ENCODE data around the gene GBF1. TPM values are rescaled to one million over a fixed set of nuclear protein-coding genes. Genes with fewer than 3 reads are reported as not detected.

GBF1 gene
- total and polyA plus RNA-seq, 2 of the 13 experiments (the other 11 are each of a cell fraction or from before 2014, with no cell fraction given) = 17.1 to 21.9 TPM

DNA sequence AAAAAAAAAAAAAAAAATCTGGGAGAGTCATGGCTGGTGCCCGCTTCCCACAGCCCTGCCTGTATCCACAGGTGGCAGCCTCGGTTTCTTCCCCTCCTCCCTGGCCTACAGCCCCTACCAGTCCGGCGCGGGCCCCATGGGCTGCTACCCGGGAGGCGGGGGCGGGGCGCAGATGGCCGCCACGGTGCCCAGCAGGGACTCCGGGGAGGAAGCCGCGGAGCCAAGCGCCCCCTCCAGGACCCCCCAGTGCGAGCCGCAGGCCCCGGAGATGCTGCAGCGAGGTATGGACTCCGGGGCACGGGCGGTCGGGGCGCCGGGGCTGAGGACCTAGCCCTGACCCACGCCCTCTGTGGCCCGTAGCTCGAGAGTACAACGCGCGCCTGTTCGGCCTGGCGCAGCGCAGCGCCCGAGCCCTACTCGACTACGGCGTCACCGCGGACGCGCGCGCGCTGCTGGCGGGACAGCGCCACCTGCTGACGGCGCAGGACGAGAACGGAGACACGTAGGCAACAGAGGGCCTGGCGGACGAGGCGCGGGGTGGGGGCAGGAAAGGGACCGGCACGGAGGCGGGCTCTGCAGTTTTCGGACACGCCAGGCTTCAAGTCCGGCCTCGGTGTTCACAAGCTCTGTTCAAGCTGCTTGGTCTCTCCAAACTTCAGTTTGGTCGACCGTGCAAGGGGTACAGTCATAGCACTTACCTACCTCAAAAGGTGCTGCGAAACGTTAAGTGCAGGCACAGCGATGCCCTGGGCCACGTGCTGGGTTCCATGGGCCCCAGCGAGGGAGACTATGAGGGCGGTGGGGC, 154.1 kb downstream of the GBF1 start (continued):
- TF ChIP-seq ZNF737 (CRISPR knock-in tag; IDR thresholded peaks at IDR 0.05; ENCODE audit: borderline replicate concordance) (no peak), CCAR2 (optimal IDR thresholded peaks at IDR 0.05; ENCODE audit: low read depth, low read length) (no peak), ZNF776 (CRISPR knock-in tag; IDR thresholded peaks at IDR 0.05) (peak; percentile 99), BCL6 (CRISPR knock-in tag; IDR thresholded peaks at IDR 0.05) (peak; percentile 62), ZNF510 (CRISPR knock-in tag; IDR thresholded peaks at IDR 0.05; ENCODE audit: low read depth) (no peak), ZBTB3 (CRISPR knock-in tag; IDR thresholded peaks at IDR 0.05; ENCODE audit: borderline replicate concordance, low read depth) (no peak), ATF7 (IDR thresholded peaks at IDR 0.05) (no peak), ATF7 (CRISPR knock-in tag; IDR thresholded peaks at IDR 0.05) (no peak), ZNF343 (CRISPR knock-in tag; IDR thresholded peaks at IDR 0.05) (no peak), ARID2 (CRISPR knock-in tag; IDR thresholded peaks at IDR 0.05; ENCODE audit: borderline replicate concordance) (0 out of 2 replicates have a peak, but pooled peaks have one; percentile 50), ZNF296 (CRISPR knock-in tag; conservative IDR thresholded peaks at IDR 0.05) (no peak), ZNF260 (CRISPR knock-in tag; IDR thresholded peaks at IDR 0.05; ENCODE audit: borderline replicate concordance, low read depth) (no peak), ZNF720 (CRISPR knock-in tag; IDR thresholded peaks at IDR 0.05) (no peak)
- TF ChIP-seq, protein P1, sequence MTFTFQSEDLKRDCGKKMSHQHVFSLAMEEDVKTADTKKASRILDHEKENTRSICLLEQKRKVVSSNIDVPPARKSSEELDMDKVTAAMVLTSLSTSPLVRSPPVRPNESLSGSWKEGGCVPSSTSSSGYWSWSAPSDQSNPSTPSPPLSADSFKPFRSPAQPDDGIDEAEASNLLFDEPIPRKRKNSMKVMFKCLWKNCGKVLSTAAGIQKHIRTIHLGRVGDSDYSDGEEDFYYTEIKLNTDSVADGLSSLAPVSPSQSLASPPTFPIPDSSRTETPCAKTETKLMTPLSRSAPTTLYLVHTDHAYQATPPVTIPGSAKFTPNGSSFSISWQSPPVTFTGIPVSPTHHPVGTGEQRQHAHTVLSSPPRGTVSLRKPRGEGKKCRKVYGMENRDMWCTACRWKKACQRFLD (CRISPR knock-in tag; IDR thresholded peaks at IDR 0.05; ENCODE audit: borderline replicate concordance) = no peak
- TF ChIP-seq, protein P2, sequence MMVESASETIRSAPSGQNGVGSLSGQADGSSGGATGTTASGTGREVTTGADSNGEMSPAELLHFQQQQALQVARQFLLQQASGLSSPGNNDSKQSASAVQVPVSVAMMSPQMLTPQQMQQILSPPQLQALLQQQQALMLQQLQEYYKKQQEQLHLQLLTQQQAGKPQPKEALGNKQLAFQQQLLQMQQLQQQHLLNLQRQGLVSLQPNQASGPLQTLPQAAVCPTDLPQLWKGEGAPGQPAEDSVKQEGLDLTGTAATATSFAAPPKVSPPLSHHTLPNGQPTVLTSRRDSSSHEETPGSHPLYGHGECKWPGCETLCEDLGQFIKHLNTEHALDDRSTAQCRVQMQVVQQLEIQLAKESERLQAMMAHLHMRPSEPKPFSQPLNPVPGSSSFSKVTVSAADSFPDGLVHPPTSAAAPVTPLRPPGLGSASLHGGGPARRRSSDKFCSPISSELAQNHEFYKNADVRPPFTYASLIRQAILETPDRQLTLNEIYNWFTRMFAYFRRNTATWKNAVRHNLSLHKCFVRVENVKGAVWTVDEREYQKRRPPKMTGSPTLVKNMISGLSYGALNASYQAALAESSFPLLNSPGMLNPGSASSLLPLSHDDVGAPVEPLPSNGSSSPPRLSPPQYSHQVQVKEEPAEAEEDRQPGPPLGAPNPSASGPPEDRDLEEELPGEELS (CRISPR knock-in tag; IDR thresholded peaks at IDR 0.05) = peak; percentile 52
- TF ChIP-seq, protein P3, sequence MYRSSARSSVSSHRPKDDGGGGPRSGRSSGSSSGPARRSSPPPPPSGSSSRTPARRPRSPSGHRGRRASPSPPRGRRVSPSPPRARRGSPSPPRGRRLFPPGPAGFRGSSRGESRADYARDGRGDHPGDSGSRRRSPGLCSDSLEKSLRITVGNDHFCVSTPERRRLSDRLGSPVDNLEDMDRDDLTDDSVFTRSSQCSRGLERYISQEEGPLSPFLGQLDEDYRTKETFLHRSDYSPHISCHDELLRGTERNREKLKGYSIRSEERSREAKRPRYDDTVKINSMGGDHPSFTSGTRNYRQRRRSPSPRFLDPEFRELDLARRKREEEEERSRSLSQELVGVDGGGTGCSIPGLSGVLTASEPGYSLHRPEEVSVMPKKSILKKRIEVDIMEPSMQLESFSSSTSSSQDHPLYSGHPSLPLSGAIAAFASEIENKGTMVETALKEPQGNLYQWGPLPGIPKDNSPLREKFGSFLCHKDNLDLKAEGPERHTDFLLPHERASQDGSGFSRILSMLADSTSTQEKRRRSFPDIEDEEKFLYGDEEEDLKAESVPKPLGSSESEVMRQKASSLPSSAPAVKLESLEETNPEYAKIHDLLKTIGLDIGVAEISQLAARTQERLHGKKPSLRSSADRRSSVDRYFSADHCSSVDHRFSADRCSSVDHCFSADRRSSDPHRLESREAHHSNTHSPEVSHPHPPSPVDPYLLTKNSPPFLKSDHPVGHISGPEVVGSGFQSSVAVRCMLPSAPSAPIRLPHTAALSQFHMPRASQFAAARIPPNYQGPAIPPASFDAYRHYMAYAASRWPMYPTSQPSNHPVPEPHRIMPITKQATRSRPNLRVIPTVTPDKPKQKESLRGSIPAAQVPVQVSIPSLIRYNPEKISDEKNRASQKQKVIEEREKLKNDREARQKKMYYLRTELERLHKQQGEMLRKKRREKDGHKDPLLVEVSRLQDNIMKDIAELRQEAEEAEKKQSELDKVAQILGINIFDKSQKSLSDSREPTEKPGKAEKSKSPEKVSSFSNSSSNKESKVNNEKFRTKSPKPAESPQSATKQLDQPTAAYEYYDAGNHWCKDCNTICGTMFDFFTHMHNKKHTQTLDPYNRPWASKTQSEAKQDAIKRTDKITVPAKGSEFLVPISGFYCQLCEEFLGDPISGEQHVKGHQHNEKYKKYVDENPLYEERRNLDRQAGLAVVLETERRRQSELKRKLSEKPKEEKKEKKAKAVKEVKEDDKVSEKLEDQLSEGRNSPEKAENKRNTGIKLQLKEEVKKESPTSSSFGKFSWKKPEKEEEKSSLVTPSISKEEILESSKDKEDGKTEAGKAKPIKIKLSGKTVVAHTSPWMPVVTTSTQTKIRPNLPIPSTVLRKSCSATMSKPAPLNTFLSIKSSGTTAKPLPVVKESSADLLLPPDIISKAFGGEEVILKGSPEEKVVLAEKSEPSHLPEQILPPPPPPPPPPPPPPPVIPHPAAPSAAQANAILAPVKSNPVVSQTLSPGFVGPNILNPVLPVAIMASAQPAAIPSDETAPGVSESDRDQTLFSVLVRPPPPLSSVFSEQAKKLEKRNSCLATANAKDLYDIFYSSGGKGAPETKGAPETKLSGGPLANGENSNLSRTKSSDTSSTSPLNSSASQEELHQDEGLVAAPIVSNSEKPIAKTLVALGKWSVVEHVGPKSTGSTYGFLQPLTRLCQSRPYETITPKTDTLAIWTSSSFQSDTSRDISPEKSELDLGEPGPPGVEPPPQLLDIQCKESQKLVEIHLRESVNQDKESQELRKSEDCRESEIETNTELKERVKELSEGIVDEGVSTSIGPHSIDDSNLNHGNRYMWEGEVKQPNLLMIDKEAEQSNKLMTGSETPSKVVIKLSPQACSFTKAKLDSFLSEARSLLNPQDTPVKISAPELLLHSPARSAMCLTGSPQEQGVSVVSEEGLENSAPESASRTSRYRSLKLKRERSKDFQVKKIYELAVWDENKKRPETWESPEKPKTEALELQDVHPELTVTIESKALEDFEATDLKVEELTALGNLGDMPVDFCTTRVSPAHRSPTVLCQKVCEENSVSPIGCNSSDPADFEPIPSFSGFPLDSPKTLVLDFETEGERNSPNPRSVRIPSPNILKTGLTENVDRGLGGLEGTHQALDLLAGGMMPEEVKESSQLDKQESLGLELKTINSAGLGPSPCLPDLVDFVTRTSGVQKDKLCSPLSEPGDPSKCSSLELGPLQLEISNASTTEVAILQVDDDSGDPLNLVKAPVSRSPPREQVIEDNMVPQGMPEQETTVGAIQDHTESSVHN (CRISPR knock-in tag; IDR thresholded peaks at IDR 0.05) = no peak
- TF ChIP-seq, protein P4, sequence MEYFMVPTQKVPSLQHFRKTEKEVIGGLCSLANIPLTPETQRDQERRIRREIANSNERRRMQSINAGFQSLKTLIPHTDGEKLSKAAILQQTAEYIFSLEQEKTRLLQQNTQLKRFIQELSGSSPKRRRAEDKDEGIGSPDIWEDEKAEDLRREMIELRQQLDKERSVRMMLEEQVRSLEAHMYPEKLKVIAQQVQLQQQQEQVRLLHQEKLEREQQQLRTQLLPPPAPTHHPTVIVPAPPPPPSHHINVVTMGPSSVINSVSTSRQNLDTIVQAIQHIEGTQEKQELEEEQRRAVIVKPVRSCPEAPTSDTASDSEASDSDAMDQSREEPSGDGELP (IDR thresholded peaks at IDR 0.05; ENCODE audit: borderline replicate concordance, low read depth) = peak; percentile 12; the same call in 1 of the 2 replicates
